ENCODE data around the gene RNF175.

GRCh38 chr4:153679486-153679885, 80.3 kb downstream of the RNF175 start:
- TF ChIP-seq, protein P1, sequence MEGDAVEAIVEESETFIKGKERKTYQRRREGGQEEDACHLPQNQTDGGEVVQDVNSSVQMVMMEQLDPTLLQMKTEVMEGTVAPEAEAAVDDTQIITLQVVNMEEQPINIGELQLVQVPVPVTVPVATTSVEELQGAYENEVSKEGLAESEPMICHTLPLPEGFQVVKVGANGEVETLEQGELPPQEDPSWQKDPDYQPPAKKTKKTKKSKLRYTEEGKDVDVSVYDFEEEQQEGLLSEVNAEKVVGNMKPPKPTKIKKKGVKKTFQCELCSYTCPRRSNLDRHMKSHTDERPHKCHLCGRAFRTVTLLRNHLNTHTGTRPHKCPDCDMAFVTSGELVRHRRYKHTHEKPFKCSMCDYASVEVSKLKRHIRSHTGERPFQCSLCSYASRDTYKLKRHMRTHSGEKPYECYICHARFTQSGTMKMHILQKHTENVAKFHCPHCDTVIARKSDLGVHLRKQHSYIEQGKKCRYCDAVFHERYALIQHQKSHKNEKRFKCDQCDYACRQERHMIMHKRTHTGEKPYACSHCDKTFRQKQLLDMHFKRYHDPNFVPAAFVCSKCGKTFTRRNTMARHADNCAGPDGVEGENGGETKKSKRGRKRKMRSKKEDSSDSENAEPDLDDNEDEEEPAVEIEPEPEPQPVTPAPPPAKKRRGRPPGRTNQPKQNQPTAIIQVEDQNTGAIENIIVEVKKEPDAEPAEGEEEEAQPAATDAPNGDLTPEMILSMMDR (IDR thresholded peaks at IDR 0.05) = no peak
- no peak for TF ChIP-seq POLR2A (IDR thresholded peaks at IDR 0.05)
